CD14-positive monocyte (primary cell): Measurements from ENCODE around the gene TRMT112. TPM values are rescaled to one million over a fixed set of nuclear protein-coding genes. Genes with fewer than 3 reads are reported as not detected.
A peak's percentile ranks its signal among the peaks of the same experiment; 100 is the strongest.

Source experiments
- DNase-seq, 3 donors: peaks; one replicate each; pipeline ENCODE4 v3.0.0-alpha.2; 2011 to 2022
- H2AFZ ChIP-seq: 2 replicates; pipeline ENCODE4 v1.6.0; 2012; ENCODE audit warnings: mild to moderate bottlenecking, low read depth, low read length, inconsistent platforms; ENCODE audit not compliant: insufficient read depth, poor library complexity, severe bottlenecking
- H3K27ac ChIP-seq, 2 donors: 1 replicate in 1 of 2; 2 replicates in 1 of 2; pipeline ENCODE4 v1.5.1; 2012 to 2013; ENCODE audit warnings: low read length in 2 of 2, control low read depth in 1 of 2, inconsistent platforms in 1 of 2, low read depth in 1 of 2, mild to moderate bottlenecking in 1 of 2
- H3K27me3 ChIP-seq, 2 donors: one replicate each; pipeline versions ENCODE4 v1.6.0 to v1.6.1; 2011 to 2013; ENCODE audit warnings: low read length in 2 of 2; ENCODE audit not compliant: control insufficient read depth in 2 of 2, insufficient read depth in 2 of 2
- H3K36me3 ChIP-seq, 2 donors: replicated peaks in 1 of 2; 1 replicate in 1 of 2; 2 replicates in 1 of 2; pipeline versions ENCODE4 v1.5.1 to v1.6.1; 2012 to 2013; ENCODE audit warnings: low read length in 2 of 2, control low read depth in 1 of 2, inconsistent platforms in 1 of 2, mild to moderate bottlenecking in 1 of 2; ENCODE audit not compliant: insufficient read depth in 2 of 2, control insufficient read depth in 1 of 2
- H3K4me1 ChIP-seq, 2 donors: 1 replicate in 1 of 2; 2 replicates in 1 of 2; pipeline versions ENCODE4 v1.5.1 to v1.6.1; 2012 to 2013; ENCODE audit warnings: low read length in 2 of 2, control low read depth in 1 of 2, inconsistent platforms in 1 of 2, mild to moderate bottlenecking in 1 of 2, moderate library complexity in 1 of 2; ENCODE audit not compliant: insufficient read depth in 2 of 2, control insufficient read depth in 1 of 2
- H3K4me2 ChIP-seq: replicated peaks from 2 replicates; pipeline ENCODE3; 2012; ENCODE audit warnings: low read length, moderate library complexity, mild to moderate bottlenecking; ENCODE audit not compliant: poor library complexity, severe bottlenecking; ENCODE audit errors: extremely low read depth
- H3K4me3 ChIP-seq, 3 experiments: fragments of 200-600 bp in 1 of 3; sonication (generic) in 1 of 3; replicated peaks in 1 of 3; 1 replicate in 2 of 3; 2 replicates in 1 of 3; pipeline ENCODE4 v1.5.1; 2011 to 2013; ENCODE audit warnings: low read length in 3 of 3, mild to moderate bottlenecking in 3 of 3, control low read depth in 2 of 3, low read depth in 2 of 3, inconsistent platforms in 1 of 3, moderate library complexity in 1 of 3
- H3K79me2 ChIP-seq: 2 replicates; pipeline ENCODE4 v1.6.0; 2012; ENCODE audit warnings: mild to moderate bottlenecking, control low read depth, inconsistent platforms, low read length, moderate library complexity; ENCODE audit not compliant: insufficient read depth
- H3K9ac ChIP-seq: 2 replicates; pipeline ENCODE4 v1.6.0; 2017; ENCODE audit warnings: low read length, mild to moderate bottlenecking; ENCODE audit not compliant: insufficient read depth, poor library complexity, severe bottlenecking
- H3K9me3 ChIP-seq, 2 donors: replicated peaks in 1 of 2; 1 replicate in 1 of 2; 2 replicates in 1 of 2; pipeline versions ENCODE4 v1.5.1 to v1.6.1; 2012 to 2013; ENCODE audit warnings: low read length in 2 of 2, control low read depth in 1 of 2; ENCODE audit not compliant: control insufficient read depth in 1 of 2, insufficient read depth in 1 of 2
- H4K20me1 ChIP-seq: 2 replicates; pipeline ENCODE4 v1.6.0; 2012; ENCODE audit warnings: mild to moderate bottlenecking, low read length, control low read depth, moderate library complexity; ENCODE audit not compliant: insufficient read depth
- H3K27ac Mint-ChIP-seq, 7 donors: one replicate each; pipeline ENCODE4 v1.8.0; 2020; ENCODE audit warnings: mild to moderate bottlenecking in 7 of 7, mixed read lengths in 7 of 7, moderate library complexity in 6 of 7, inconsistent platforms in 2 of 7
- H3K27me3 Mint-ChIP-seq, 3 donors: one replicate each; pipeline ENCODE4 v1.8.0; 2021 to 2022; ENCODE audit warnings: low read depth in 3 of 3, mild to moderate bottlenecking in 3 of 3, mixed read lengths in 3 of 3, moderate library complexity in 3 of 3, inconsistent platforms in 1 of 3
- H3K36me3 Mint-ChIP-seq, 2 donors: one replicate each; pipeline ENCODE4 v1.8.0; 2020; ENCODE audit warnings: mixed read lengths in 2 of 2, inconsistent platforms in 1 of 2, mild to moderate bottlenecking in 1 of 2
- H3K4me1 Mint-ChIP-seq: one replicate; pipeline ENCODE4 v1.8.0; 2020; ENCODE audit warnings: mild to moderate bottlenecking, mixed read lengths
- H3K4me3 Mint-ChIP-seq, 2 donors: one replicate each; pipeline ENCODE4 v1.8.0; 2020; ENCODE audit warnings: mild to moderate bottlenecking in 2 of 2, mixed read lengths in 2 of 2, moderate library complexity in 1 of 2
- H3K9me3 Mint-ChIP-seq, 7 donors: one replicate each; pipeline ENCODE4 v1.8.0; 2020 to 2022; ENCODE audit warnings: mixed read lengths in 7 of 7, mild to moderate bottlenecking in 6 of 7, moderate library complexity in 6 of 7, inconsistent platforms in 2 of 7
- CTCF ChIP-seq: fragments of 200-600 bp; IDR thresholded peaks from one replicate; pipeline ENCODE4 v1.8.0; 2022; ENCODE audit warnings: antibody characterized with exemption, mild to moderate bottlenecking
- WGBS: methylation state at CpG from one replicate; pipeline ENCODE4 v1.1.5; 2013; ENCODE audit warnings: missing lambda C conversion rate; ENCODE audit not compliant: insufficient coverage; 5-methylcytosine and 5-hydroxymethylcytosine counted together
- intact Hi-C, 2 donors: fragments of 100-400 bp; cut with micrococcal nuclease; formaldehyde crosslinking; loops; one replicate each; pipeline versions ENCODE4 v1.15.0 to v1.15.1; 2023
- polyA plus RNA-seq, 3 donors: library from polyadenylated mRNA; depleted of rRNA in 1 of 3; unstranded in 2 of 3; stranded (reverse) in 1 of 3; fragments of 300-500 nt in 2 of 3; fragments of >200 nt in 1 of 3; fragmentation: Illumina TruSeq in 2 of 3; gene quantifications; 1 replicate in 2 of 3; 2 replicates in 1 of 3; pipeline ENCODE4 v1.2.3, GENCODE V29; 2012 to 2021

The TRMT112 gene
- polyA plus RNA-seq, 3 donors: 162 to 298 (median 254) TPM

DNA sequence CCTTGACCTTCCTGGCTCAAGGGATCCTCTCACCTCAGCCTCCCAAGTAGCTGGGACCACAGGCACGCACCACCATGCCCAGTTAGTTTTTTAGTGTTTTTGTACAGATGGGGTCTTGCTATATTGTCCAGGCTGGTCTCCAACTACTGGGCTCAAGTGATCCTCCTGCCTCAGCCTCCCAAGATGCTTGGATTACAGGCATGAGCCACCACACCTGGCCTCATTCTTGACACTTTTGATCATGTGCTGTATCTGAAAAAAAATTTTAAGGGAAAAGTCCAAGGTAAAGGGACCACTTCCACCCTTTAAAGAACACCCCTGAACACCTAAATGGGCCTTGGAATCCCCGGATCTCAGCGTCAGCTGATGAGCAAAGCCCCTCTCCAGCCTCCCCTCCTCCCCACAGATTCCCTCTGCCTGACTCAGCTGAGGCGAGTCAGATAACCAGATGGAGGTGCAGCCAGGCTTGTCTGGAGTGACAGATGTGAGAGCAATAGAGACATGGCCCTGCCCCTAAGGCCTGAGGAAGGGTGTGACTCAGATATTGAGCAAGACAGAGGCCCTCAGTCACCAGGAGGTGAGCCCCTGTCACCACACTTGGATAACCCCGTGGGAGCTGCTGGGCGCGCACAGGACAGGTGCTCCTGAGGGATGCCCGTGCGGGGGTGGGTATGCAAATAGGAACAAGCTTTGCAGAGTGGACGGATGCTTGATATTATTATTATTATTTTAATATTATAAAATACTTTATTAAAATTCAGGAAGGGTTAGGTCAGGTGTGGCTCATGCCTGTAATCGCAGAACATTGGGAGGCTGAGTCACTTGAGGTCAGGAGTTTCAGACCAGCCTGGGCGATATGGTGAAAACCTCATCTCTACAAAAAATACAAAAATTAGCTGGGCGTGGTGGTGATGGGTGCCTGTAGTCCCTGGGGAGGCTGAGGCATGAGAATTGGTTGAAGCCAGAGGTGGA, 17.7 kb upstream of the TRMT112 start:
- Mint-ChIP-seq H3K4me1 (peaks cover 53% of the 10 kb centered on the region), H3K9me3 (no peaks in the 10 kb centered on the region), H3K36me3 (peaks cover 11 to 16% of the 10 kb centered on the region in 2 donors), H3K4me3 (peak overlapping the region in 1 of 2 donors; percentile 65), H3K27ac (peak overlapping the region; percentile 87 to 96 (median 94)), H3K27me3 (no peaks in the 10 kb centered on the region)
- Histone ChIP-seq H3K4me3 (peak overlapping the region in 1 of 3 experiments; percentile 16), H2AFZ (no peak overlapping the region), H3K9me3 (no peaks in the 10 kb centered on the region), H3K79me2 (peaks cover 4% of the 10 kb centered on the region), H3K36me3 (no peaks in the 10 kb centered on the region), H3K27me3 (no peaks in the 10 kb centered on the region), H3K9ac (no peak overlapping the region), H4K20me1 (no peaks in the 10 kb centered on the region), H3K4me1 (peaks cover 44 to 53% of the 10 kb centered on the region in 2 donors), H3K27ac (peak overlapping the region; percentile 52 to 55), H3K4me2 (no peak overlapping the region)
- intact Hi-C loops: no loop called here
- 0% methylated on average over 2 of the region's 13 CpGs for WGBS
- TF ChIP-seq CTCF: no peak
- peak; percentile 91 to 98 (median 94) for DNase-seq

GRCh38 chr11:64333556-64333955, 16.2 kb upstream of the TRMT112 start:
- Histone ChIP-seq H3K27ac (no peak overlapping the region), H3K9ac (no peak overlapping the region), H3K27me3 (no peaks in the 10 kb centered on the region), H2AFZ (no peak overlapping the region), H3K36me3 (no peaks in the 10 kb centered on the region), H3K4me2 (no peak overlapping the region), H3K79me2 (no peaks in the 10 kb centered on the region), H3K9me3 (no peaks in the 10 kb centered on the region), H3K4me3 (no peak overlapping the region), H4K20me1 (no peaks in the 10 kb centered on the region), H3K4me1 (peaks cover 32 to 38% of the 10 kb centered on the region in 2 donors)
- H3K27me3 Mint-ChIP-seq: peaks cover 0 to 5% (median 0%) of the 10 kb centered on the region in 3 donors
- DNase-seq: no peak
- peaks cover 40% of the 10 kb centered on the region for H3K4me1 Mint-ChIP-seq
- peaks cover 11 to 16% of the 10 kb centered on the region in 2 donors for H3K36me3 Mint-ChIP-seq
- H3K9me3 Mint-ChIP-seq: no peaks in the 10 kb centered on the region
- H3K27ac Mint-ChIP-seq: peak overlapping the region in 3 of 7 donors; percentile 30 to 66 (median 63)
- no peak for TF ChIP-seq CTCF
- intact Hi-C loops: loop anchor here in 1 of 2 donors (2.0 kb wide), 1 partner anchor 15 kb away; the partner anchor contains the start of gene PRDX5
- 100% methylated on average over 6 of the region's 8 CpGs for WGBS
- H3K4me3 Mint-ChIP-seq: no peak overlapping the region
